ENCODE results near the gene RTN4RL2.
A peak's percentile ranks its signal among the peaks of the same experiment; 100 is the strongest.

The RTN4RL2 gene

DNA sequence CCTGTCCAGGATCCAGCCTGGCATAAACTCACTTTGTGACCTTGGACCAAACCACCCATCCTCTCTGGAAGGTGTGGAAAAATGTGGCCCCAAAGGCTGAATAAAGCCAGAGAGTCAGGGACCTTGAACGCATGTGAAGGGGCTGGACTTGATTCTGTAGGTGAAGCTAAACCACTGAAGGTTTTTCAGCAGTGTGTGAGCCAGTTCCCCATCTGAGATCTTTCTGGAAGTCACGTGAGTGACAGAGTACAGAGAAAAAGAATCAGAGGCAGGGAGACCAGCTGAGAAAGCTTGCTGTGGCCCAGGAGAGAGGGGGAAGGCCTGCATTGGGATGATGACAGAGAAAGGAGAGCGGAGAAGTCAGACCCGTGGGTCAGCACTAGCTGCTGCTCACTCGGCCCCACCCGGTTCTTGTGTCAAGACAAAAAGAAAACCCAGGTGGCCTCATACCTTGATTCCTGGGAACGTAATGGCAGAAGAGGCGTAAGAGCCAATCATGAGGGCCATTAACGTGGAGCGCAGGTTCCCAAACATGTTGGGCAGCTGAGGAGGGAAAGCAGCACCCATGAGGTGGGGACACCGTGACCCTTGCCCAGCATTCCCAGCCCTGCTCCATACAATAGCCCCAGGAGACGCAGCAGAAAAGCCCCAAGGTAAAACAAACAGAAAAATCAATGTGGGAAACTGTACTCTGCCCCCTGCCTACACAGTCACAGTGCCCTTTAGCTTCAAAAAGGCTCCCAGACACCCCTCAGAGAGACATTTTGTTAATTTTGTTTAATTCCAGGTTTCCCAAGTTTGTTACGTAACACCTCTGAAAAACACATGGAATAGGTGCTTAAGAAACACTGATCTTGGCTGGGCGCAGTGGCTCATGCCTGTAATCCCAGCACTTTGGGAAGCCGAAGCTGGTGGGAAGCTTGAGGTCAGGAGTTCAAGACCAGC lies 37.2 kb downstream of the RTN4RL2 start:
- Histone ChIP-seq H3K27me3 (no peaks in the 10 kb centered on the region), H3K27ac (no peak overlapping the region), H3K4me1 (ENCODE audit: control insufficient read depth in 1 of 2, insufficient read depth in 1 of 2, low read depth in 1 of 2, low read length in 1 of 2) (peaks cover 20 to 24% of the 10 kb centered on the region in 2 experiments), H3K9me3 (no peaks in the 10 kb centered on the region), H3K4me3 (ENCODE audit: low read depth in 1 of 2, low read length in 1 of 2) (no peak overlapping the region), H3K36me3 (peaks cover 7% of the 10 kb centered on the region)
- no peak for TF ChIP-seq CTCF (IDR thresholded peaks at IDR 0.05)

- Histone ChIP-seq H3K27ac (no peak overlapping the region), H3K36me3 (peaks cover 7% of the 10 kb centered on the region), H3K9me3 (no peaks in the 10 kb centered on the region), H3K27me3 (no peaks in the 10 kb centered on the region), H3K4me3 (ENCODE audit: low read depth in 1 of 2, low read length in 1 of 2) (no peak overlapping the region), H3K4me1 (ENCODE audit: control insufficient read depth in 1 of 2, insufficient read depth in 1 of 2, low read depth in 1 of 2, low read length in 1 of 2) (peaks cover 11 to 15% of the 10 kb centered on the region in 2 experiments)
- no peak for TF ChIP-seq CTCF (IDR thresholded peaks at IDR 0.05)
These were observed 38.2 kb downstream of the RTN4RL2 start for GRCh38 chr11:57498540-57498939.

GRCh38 chr11:57499413-57499982 lies 39.2 kb downstream of the RTN4RL2 start:
- H3K9me3 ChIP-seq, result no peaks in the 10 kb centered on the region
- no peak for TF ChIP-seq CTCF (IDR thresholded peaks at IDR 0.05)
- H3K4me1 ChIP-seq (ENCODE audit: control insufficient read depth in 1 of 2, insufficient read depth in 1 of 2, low read depth in 1 of 2, low read length in 1 of 2), result peaks cover 6 to 9% of the 10 kb centered on the region in 2 experiments
- H3K27me3 ChIP-seq, result no peaks in the 10 kb centered on the region
- H3K4me3 ChIP-seq (ENCODE audit: low read depth in 1 of 2, low read length in 1 of 2), result peak overlapping the region; percentile 40 to 58
- no peak overlapping the region for H3K27ac ChIP-seq
- peaks cover 7% of the 10 kb centered on the region for H3K36me3 ChIP-seq

- Histone ChIP-seq H3K4me3 (ENCODE audit: low read depth in 1 of 2, low read length in 1 of 2) (peak overlapping the region; percentile 40 to 58), H3K27me3 (no peaks in the 10 kb centered on the region), H3K4me1 (ENCODE audit: control insufficient read depth in 1 of 2, insufficient read depth in 1 of 2, low read depth in 1 of 2, low read length in 1 of 2) (peaks cover 6 to 9% of the 10 kb centered on the region in 2 experiments), H3K36me3 (peaks cover 7% of the 10 kb centered on the region), H3K27ac (no peak overlapping the region), H3K9me3 (no peaks in the 10 kb centered on the region)
- no peak for TF ChIP-seq CTCF (IDR thresholded peaks at IDR 0.05)
These were observed 39.7 kb downstream of the RTN4RL2 start for GRCh38 chr11:57499983-57500461.

DNA sequence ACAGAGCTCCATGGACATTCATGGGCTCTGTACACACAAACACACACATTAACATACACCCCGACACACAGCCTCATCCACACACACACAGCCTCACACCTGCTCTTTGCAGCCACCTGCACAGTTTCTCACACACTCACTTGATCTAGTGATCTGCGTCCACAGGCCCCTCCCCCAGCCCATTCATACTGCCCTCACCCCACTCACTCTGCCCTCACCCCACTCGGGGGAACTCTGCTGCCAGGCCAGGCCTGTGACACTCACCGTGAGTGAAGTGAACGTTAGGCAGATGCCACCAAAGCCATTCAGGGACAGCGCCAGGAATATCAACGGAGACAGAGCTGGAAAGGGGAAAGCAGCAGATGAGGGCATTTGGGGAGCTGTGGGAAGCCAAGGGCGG lies 40.2 kb downstream of the RTN4RL2 start:
- TF ChIP-seq CTCF (IDR thresholded peaks at IDR 0.05), result no peak

More for the DNA sequence above, 40.2 kb downstream of the RTN4RL2 start:
- Histone ChIP-seq H3K9me3 (no peaks in the 10 kb centered on the region), H3K4me1 (ENCODE audit: control insufficient read depth in 1 of 2, insufficient read depth in 1 of 2, low read depth in 1 of 2, low read length in 1 of 2) (peaks cover 6 to 9% of the 10 kb centered on the region in 2 experiments), H3K27ac (no peak overlapping the region), H3K36me3 (peaks cover 7% of the 10 kb centered on the region), H3K27me3 (no peaks in the 10 kb centered on the region), H3K4me3 (ENCODE audit: low read depth in 1 of 2, low read length in 1 of 2) (no peak overlapping the region)
